NCI-H510A treated with DMSO at 0.1 percent for 48 hours (cell line): ENCODE results near the gene TMUB1.

Experiments used
- DNase-seq: peaks from one replicate; lab custom pipeline; 2025; lab: John Stamatoyannopoulos, UW

Gene TMUB1

GRCh38 chr7:151083071-151083823 lies at the start of gene TMUB1:
TMUB1 (minus strand) TSS chr7:151083493; CDS start chr7:151082563, 930 bp downstream.
- DNase-seq = peak; percentile 27

- no peak for DNase-seq
Measured at GRCh38 chr7:151132461-151133205, 49.3 kb upstream of the TMUB1 start.

GRCh38 chr7:151131592-151132293 lies 48.5 kb upstream of the TMUB1 start:
- no peak for DNase-seq

- no peak for DNase-seq
Measured at GRCh38 chr7:151131224-151131591, 47.9 kb upstream of the TMUB1 start.

GRCh38 chr7:151130741-151131157 lies 47.5 kb upstream of the TMUB1 start:
- DNase-seq = no peak

GRCh38 chr7:151129960-151130591 lies 46.8 kb upstream of the TMUB1 start:
- DNase-seq = no peak

- DNase-seq = no peak
Measured at GRCh38 chr7:151129117-151129959, 46.0 kb upstream of the TMUB1 start.

- no peak for DNase-seq
Measured at GRCh38 chr7:151128716-151129115, 45.4 kb upstream of the TMUB1 start.

GRCh38 chr7:151128144-151128543 lies 44.9 kb upstream of the TMUB1 start:
- no peak for DNase-seq

- no peak for DNase-seq
Measured at GRCh38 chr7:151126491-151127137, 43.3 kb upstream of the TMUB1 start.

- DNase-seq = no peak
Measured at GRCh38 chr7:151125846-151126481, 42.7 kb upstream of the TMUB1 start.

- DNase-seq = no peak
Measured at GRCh38 chr7:151125470-151125845, 42.2 kb upstream of the TMUB1 start.

GRCh38 chr7:151124899-151125399 lies 41.7 kb upstream of the TMUB1 start:
- no peak for DNase-seq

- DNase-seq = no peak
Measured at GRCh38 chr7:151124481-151124880, 41.2 kb upstream of the TMUB1 start.

GRCh38 chr7:151123822-151124464 lies 40.6 kb upstream of the TMUB1 start:
- DNase-seq = peak; percentile 66

GRCh38 chr7:151123158-151123821 lies 40.0 kb upstream of the TMUB1 start:
- no peak for DNase-seq

GRCh38 chr7:151122796-151123157 lies 39.5 kb upstream of the TMUB1 start:
- no peak for DNase-seq

- DNase-seq = no peak
Measured at GRCh38 chr7:151122276-151122675, 39.0 kb upstream of the TMUB1 start.
